Omental fat pad (tissue), 4 donors: Measurements from ENCODE around the gene AADAT. TPM values are rescaled to one million over a fixed set of nuclear protein-coding genes. Genes with fewer than 3 reads are reported as not detected.
"Not testable (repeated sequence)": the region's sequence is repeated elsewhere in the genome, so short reads cannot be mapped to it uniquely, and the experiment has no call there.

Source experiments
- ATAC-seq: fragments of 150-250 bp; one replicate; pipeline ENCODE4 v1.9.1; 2016; ENCODE audit warnings: mild to moderate bottlenecking, moderate library complexity; ENCODE audit not compliant: low FRiP score
- DNase-seq: peaks from one replicate; pipeline ENCODE4 v3.0.0-alpha.2; 2019; ENCODE audit warnings: low spot score
- CTCF ChIP-seq, 3 donors: fragments of 450-650 bp; IDR thresholded peaks; one replicate each; pipeline ENCODE4 v1.5.1; 2016 to 2017; ENCODE audit warnings: antibody characterized with exemption in 3 of 3, mild to moderate bottlenecking in 3 of 3, moderate library complexity in 2 of 3
- total RNA-seq, 4 donors: library from RNA; depleted of rRNA; stranded (reverse); fragments of >200 nt; gene quantifications; one replicate each; pipeline ENCODE4 v1.1.0, GENCODE V29; 2016

Gene AADAT
- total RNA-seq, 4 donors from 2014 or later = 1.9 to 4.7 (median 3.8) TPM

GRCh38 chr4:170051402-170051801, 38.4 kb downstream of the AADAT start:
- no peak for ATAC-seq
- no peak for TF ChIP-seq CTCF (IDR thresholded peaks at IDR 0.05)
- no peak for DNase-seq

GRCh38 chr4:170049766-170050165, 40.0 kb downstream of the AADAT start:
- no peak for TF ChIP-seq CTCF (IDR thresholded peaks at IDR 0.05)
- DNase-seq (no peak), ATAC-seq (no peak)

GRCh38 chr4:170047771-170048354, 41.9 kb downstream of the AADAT start:
- ATAC-seq (no peak), DNase-seq (no peak)
- peak in 1 of 3 donors; percentile 28 for TF ChIP-seq CTCF (IDR thresholded peaks at IDR 0.05)

GRCh38 chr4:170046156-170046555, 43.6 kb downstream of the AADAT start:
- not testable (repeated sequence) for ATAC-seq, DNase-seq

GRCh38 chr4:170040031-170040680, 49.6 kb downstream of the AADAT start:
- TF ChIP-seq CTCF (IDR thresholded peaks at IDR 0.05) = no peak
- ATAC-seq (no peak), DNase-seq (no peak)

- DNase-seq = no peak
- ATAC-seq = no peak
- TF ChIP-seq CTCF (IDR thresholded peaks at IDR 0.05) = no peak
Observed at GRCh38 chr4:170038769-170039168, 51.0 kb downstream of the AADAT start.

- no peak for DNase-seq
- ATAC-seq = no peak
- no peak for TF ChIP-seq CTCF (IDR thresholded peaks at IDR 0.05)
Observed at GRCh38 chr4:170038232-170038631, 51.5 kb downstream of the AADAT start.
